SH-SY5Y (cell line): Measurements from ENCODE around the gene BTRC.

Experiments
- GATA2 ChIP-seq: IDR thresholded peaks from 2 replicates; pipeline ENCODE4 v1.6.1; 2011; ENCODE audit warnings: mild to moderate bottlenecking, low read depth, low read length
- GATA3 ChIP-seq: IDR thresholded peaks from 2 replicates; pipeline ENCODE4 v1.6.1; 2011; ENCODE audit warnings: low read depth, mild to moderate bottlenecking, low read length, moderate library complexity

DNA sequence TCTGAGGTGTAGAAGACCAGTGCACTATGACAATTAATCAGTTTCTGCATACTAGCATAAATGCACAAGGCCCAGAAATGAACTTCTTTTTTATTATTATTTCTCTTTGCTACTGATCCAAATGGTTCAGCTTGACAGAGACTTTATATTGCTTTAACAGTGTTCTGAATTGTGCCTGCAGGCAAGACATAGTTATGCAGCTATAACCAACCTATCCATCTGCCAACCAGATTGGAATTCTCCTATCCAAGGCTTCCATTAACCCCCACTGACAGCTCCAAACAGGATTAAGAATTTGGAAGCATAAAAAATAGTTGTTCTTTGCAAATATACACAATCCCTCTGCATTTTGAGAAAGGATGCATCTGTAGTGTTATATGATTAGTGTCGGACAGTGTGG is 98.2 kb downstream of the BTRC start:
- TF ChIP-seq GATA2 (no peak), GATA3 (no peak)
